Measurements from ENCODE around the gene FCHSD2.

DNA sequence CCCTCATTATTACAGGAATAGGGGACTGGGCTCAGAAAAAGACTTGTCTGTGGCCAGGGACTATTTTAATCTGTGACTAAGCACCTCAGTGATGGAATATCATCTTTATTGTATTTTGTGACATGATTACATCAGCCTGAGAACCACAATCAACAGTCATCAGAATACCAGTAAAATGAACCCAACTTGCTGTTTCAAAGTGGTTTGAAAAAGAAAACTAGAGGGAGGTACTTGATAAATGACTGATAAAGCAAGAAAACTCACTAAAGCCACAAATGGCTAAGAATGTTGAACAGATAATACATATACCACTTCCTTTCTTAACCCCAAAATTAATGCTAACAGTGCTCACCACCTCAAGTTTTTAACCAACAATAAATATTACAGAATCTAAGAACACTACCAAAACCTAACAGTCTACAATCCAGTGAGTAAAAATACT lies 172.2 kb downstream of the FCHSD2 start:
- TF ChIP-seq EZH2 (IDR thresholded peaks at IDR 0.05; ENCODE audit: borderline replicate concordance, low read depth, low read length) (no peak), NONO (IDR thresholded peaks at IDR 0.05; ENCODE audit: low read depth in 2 of 2, low read length in 1 of 2) (no peak), HCFC1 (IDR thresholded peaks at IDR 0.05; ENCODE audit: low read depth, low read length) (no peak), ZNF668 (CRISPR knock-in tag; IDR thresholded peaks at IDR 0.05) (no peak), ZNF77 (CRISPR knock-in tag; IDR thresholded peaks at IDR 0.05) (no peak), POLR2A (conservative IDR thresholded peaks at IDR 0.05) (no peak), SPI1 (IDR thresholded peaks at IDR 0.05; ENCODE audit: borderline replicate concordance, low read depth, low read length) (no peak)
- TF ChIP-seq, protein P1, sequence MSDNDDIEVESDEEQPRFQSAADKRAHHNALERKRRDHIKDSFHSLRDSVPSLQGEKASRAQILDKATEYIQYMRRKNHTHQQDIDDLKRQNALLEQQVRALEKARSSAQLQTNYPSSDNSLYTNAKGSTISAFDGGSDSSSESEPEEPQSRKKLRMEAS (CRISPR knock-in tag; IDR thresholded peaks at IDR 0.05) = no peak
- TF ChIP-seq, protein P2, sequence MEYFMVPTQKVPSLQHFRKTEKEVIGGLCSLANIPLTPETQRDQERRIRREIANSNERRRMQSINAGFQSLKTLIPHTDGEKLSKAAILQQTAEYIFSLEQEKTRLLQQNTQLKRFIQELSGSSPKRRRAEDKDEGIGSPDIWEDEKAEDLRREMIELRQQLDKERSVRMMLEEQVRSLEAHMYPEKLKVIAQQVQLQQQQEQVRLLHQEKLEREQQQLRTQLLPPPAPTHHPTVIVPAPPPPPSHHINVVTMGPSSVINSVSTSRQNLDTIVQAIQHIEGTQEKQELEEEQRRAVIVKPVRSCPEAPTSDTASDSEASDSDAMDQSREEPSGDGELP (CRISPR knock-in tag; IDR thresholded peaks at IDR 0.05; ENCODE audit: borderline replicate concordance) = no peak
- TF ChIP-seq, protein P3, sequence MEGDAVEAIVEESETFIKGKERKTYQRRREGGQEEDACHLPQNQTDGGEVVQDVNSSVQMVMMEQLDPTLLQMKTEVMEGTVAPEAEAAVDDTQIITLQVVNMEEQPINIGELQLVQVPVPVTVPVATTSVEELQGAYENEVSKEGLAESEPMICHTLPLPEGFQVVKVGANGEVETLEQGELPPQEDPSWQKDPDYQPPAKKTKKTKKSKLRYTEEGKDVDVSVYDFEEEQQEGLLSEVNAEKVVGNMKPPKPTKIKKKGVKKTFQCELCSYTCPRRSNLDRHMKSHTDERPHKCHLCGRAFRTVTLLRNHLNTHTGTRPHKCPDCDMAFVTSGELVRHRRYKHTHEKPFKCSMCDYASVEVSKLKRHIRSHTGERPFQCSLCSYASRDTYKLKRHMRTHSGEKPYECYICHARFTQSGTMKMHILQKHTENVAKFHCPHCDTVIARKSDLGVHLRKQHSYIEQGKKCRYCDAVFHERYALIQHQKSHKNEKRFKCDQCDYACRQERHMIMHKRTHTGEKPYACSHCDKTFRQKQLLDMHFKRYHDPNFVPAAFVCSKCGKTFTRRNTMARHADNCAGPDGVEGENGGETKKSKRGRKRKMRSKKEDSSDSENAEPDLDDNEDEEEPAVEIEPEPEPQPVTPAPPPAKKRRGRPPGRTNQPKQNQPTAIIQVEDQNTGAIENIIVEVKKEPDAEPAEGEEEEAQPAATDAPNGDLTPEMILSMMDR (IDR thresholded peaks at IDR 0.05 in 2 of 3, conservative IDR thresholded peaks at IDR 0.05 in 1 of 3; ENCODE audit: insufficient read depth in 2 of 3, low read depth in 1 of 3, low read length in 3 of 3) = no peak
- TF ChIP-seq, protein P4, sequence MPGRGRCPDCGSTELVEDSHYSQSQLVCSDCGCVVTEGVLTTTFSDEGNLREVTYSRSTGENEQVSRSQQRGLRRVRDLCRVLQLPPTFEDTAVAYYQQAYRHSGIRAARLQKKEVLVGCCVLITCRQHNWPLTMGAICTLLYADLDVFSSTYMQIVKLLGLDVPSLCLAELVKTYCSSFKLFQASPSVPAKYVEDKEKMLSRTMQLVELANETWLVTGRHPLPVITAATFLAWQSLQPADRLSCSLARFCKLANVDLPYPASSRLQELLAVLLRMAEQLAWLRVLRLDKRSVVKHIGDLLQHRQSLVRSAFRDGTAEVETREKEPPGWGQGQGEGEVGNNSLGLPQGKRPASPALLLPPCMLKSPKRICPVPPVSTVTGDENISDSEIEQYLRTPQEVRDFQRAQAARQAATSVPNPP (IDR thresholded peaks at IDR 0.05; ENCODE audit: borderline replicate concordance, insufficient read depth, insufficient read length) = no peak
- TF ChIP-seq, protein P5, sequence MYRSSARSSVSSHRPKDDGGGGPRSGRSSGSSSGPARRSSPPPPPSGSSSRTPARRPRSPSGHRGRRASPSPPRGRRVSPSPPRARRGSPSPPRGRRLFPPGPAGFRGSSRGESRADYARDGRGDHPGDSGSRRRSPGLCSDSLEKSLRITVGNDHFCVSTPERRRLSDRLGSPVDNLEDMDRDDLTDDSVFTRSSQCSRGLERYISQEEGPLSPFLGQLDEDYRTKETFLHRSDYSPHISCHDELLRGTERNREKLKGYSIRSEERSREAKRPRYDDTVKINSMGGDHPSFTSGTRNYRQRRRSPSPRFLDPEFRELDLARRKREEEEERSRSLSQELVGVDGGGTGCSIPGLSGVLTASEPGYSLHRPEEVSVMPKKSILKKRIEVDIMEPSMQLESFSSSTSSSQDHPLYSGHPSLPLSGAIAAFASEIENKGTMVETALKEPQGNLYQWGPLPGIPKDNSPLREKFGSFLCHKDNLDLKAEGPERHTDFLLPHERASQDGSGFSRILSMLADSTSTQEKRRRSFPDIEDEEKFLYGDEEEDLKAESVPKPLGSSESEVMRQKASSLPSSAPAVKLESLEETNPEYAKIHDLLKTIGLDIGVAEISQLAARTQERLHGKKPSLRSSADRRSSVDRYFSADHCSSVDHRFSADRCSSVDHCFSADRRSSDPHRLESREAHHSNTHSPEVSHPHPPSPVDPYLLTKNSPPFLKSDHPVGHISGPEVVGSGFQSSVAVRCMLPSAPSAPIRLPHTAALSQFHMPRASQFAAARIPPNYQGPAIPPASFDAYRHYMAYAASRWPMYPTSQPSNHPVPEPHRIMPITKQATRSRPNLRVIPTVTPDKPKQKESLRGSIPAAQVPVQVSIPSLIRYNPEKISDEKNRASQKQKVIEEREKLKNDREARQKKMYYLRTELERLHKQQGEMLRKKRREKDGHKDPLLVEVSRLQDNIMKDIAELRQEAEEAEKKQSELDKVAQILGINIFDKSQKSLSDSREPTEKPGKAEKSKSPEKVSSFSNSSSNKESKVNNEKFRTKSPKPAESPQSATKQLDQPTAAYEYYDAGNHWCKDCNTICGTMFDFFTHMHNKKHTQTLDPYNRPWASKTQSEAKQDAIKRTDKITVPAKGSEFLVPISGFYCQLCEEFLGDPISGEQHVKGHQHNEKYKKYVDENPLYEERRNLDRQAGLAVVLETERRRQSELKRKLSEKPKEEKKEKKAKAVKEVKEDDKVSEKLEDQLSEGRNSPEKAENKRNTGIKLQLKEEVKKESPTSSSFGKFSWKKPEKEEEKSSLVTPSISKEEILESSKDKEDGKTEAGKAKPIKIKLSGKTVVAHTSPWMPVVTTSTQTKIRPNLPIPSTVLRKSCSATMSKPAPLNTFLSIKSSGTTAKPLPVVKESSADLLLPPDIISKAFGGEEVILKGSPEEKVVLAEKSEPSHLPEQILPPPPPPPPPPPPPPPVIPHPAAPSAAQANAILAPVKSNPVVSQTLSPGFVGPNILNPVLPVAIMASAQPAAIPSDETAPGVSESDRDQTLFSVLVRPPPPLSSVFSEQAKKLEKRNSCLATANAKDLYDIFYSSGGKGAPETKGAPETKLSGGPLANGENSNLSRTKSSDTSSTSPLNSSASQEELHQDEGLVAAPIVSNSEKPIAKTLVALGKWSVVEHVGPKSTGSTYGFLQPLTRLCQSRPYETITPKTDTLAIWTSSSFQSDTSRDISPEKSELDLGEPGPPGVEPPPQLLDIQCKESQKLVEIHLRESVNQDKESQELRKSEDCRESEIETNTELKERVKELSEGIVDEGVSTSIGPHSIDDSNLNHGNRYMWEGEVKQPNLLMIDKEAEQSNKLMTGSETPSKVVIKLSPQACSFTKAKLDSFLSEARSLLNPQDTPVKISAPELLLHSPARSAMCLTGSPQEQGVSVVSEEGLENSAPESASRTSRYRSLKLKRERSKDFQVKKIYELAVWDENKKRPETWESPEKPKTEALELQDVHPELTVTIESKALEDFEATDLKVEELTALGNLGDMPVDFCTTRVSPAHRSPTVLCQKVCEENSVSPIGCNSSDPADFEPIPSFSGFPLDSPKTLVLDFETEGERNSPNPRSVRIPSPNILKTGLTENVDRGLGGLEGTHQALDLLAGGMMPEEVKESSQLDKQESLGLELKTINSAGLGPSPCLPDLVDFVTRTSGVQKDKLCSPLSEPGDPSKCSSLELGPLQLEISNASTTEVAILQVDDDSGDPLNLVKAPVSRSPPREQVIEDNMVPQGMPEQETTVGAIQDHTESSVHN (IDR thresholded peaks at IDR 0.05; ENCODE audit: borderline replicate concordance in 1 of 2, low read depth in 1 of 2) = no peak

Data from K562 (cell line).